H1 (cell line): ENCODE results near the gene UNC13D. TPM values are rescaled to one million over a fixed set of nuclear protein-coding genes. Genes with fewer than 3 reads are reported as not detected.

Experiments used
- CTCF ChIA-PET: fragments of 300-600 bp; sonication (Branson Sonifier 250); formaldehyde crosslinking; loops from one replicate; lab custom pipeline; 2021; ENCODE audit not compliant: partially characterized antibody; lab: Charles Lee
- POLR2A ChIA-PET: fragments of 300-600 bp; sonication (Branson Sonifier 250); formaldehyde crosslinking; loops from one replicate; lab custom pipeline; 2021; ENCODE audit warnings: inconsistent platforms; ENCODE audit not compliant: partially characterized antibody; lab: Charles Lee
- DNase-seq, 2 experiments: peaks; one replicate each; pipeline versions ENCODE4 v3.0.0 to v3.0.0-alpha.2; 2010 to 2022; ENCODE audit warnings: low spot score in 2 of 2, low read depth in 1 of 2, mixed read lengths in 1 of 2
- FAIRE-seq: peaks from 2 replicates; lab custom pipeline; 2011; peaks lifted over from hg19 to GRCh38; lab: Jason Lieb, UNC
- H2AFZ ChIP-seq: 2 replicates; pipeline ENCODE4 v1.8.1; 2012; ENCODE audit warnings: low read length, inconsistent platforms
- H2AK5ac ChIP-seq: 2 replicates; pipeline ENCODE4 v1.6.1; 2013; ENCODE audit warnings: low read depth, low read length
- H2BK120ac ChIP-seq: replicated peaks from 2 replicates; pipeline ENCODE3; 2013; ENCODE audit warnings: low read depth, low read length, inconsistent platforms
- H2BK12ac ChIP-seq: 2 replicates; pipeline ENCODE4 v1.6.1; 2013; ENCODE audit warnings: low read depth, low read length
- H2BK15ac ChIP-seq: 2 replicates; pipeline ENCODE4 v1.6.1; 2013; ENCODE audit warnings: low read length
- H2BK20ac ChIP-seq: 2 replicates; pipeline ENCODE4 v1.6.1; 2013; ENCODE audit warnings: low read length
- H2BK5ac ChIP-seq: 2 replicates; pipeline ENCODE4 v1.6.1; 2013; ENCODE audit warnings: low read depth, low read length
- H3K14ac ChIP-seq: 2 replicates; pipeline ENCODE4 v1.6.1; 2013; ENCODE audit warnings: inconsistent platforms; ENCODE audit not compliant: insufficient read length
- H3K18ac ChIP-seq: 2 replicates; pipeline ENCODE4 v1.6.1; 2013; ENCODE audit warnings: low read length; ENCODE audit errors: extremely low read depth
- H3K23ac ChIP-seq: 2 replicates; pipeline ENCODE4 v1.6.1; 2013; ENCODE audit warnings: inconsistent platforms; ENCODE audit not compliant: insufficient read length
- H3K23me2 ChIP-seq: 2 replicates; pipeline ENCODE4 v1.6.1; 2013; ENCODE audit warnings: low read depth, low read length
- H3K27ac ChIP-seq: 2 replicates; pipeline ENCODE4 v1.6.1; 2011; ENCODE audit warnings: low read depth, low read length, inconsistent platforms
- H3K27me3 ChIP-seq, 4 experiments: replicated peaks in 1 of 4; 1 replicate in 1 of 4; 2 replicates in 3 of 4; pipeline versions ENCODE4 v1.6.1 to v1.8.1; 2011 to 2013; ENCODE audit warnings: low read length in 3 of 4, mild to moderate bottlenecking in 3 of 4, inconsistent platforms in 2 of 4, mixed read lengths in 2 of 4, moderate library complexity in 1 of 4; ENCODE audit not compliant: control insufficient read depth in 3 of 4, insufficient read depth in 3 of 4; ENCODE audit errors: extremely low read depth in 1 of 4
- H3K36me3 ChIP-seq, 4 experiments: 2 replicates each; pipeline versions ENCODE4 v1.6.1 to v1.8.1; 2011 to 2013; ENCODE audit warnings: mild to moderate bottlenecking in 4 of 4, low read length in 3 of 4, moderate library complexity in 2 of 4, control low read depth in 1 of 4, inconsistent platforms in 1 of 4; ENCODE audit not compliant: insufficient read depth in 4 of 4, control insufficient read depth in 2 of 4
- H3K4ac ChIP-seq: replicated peaks from 2 replicates; pipeline ENCODE3; 2013; ENCODE audit warnings: low read length, low read depth, mixed read lengths, inconsistent platforms; ENCODE audit not compliant: insufficient read length
- H3K4me1 ChIP-seq, 4 experiments: replicated peaks in 1 of 4; 1 replicate in 1 of 4; 2 replicates in 3 of 4; pipeline versions ENCODE4 v1.6.1 to v1.8.1; 2011 to 2013; ENCODE audit warnings: low read length in 3 of 4, inconsistent platforms in 2 of 4, mixed read lengths in 1 of 4; ENCODE audit not compliant: insufficient read depth in 4 of 4, control insufficient read depth in 3 of 4
- H3K4me2 ChIP-seq, 2 experiments: 2 replicates each; pipeline versions ENCODE4 v1.6.1 to v1.8.1; 2011 to 2013; ENCODE audit warnings: low read depth in 2 of 2, low read length in 2 of 2, control low read depth in 1 of 2, inconsistent platforms in 1 of 2, mild to moderate bottlenecking in 1 of 2; ENCODE audit not compliant: insufficient read depth in 1 of 2
- H3K4me3 ChIP-seq, 4 experiments: fragments of 200-600, 300-600 bp in 1 of 4; sonication (generic), shearing (Covaris generic), sonication (Bioruptor Twin) in 1 of 4; 2 replicates each; pipeline versions ENCODE4 v1.5.1 to v1.8.1; 2011 to 2016; ENCODE audit warnings: low read length in 4 of 4, low read depth in 3 of 4, control low read depth in 2 of 4, inconsistent platforms in 2 of 4, mild to moderate bottlenecking in 2 of 4, mixed read lengths in 1 of 4, moderate library complexity in 1 of 4; ENCODE audit not compliant: insufficient read depth in 2 of 4; ENCODE audit errors: extremely low read depth in 1 of 4
- H3K56ac ChIP-seq: replicated peaks from 2 replicates; pipeline ENCODE3; 2013; ENCODE audit warnings: low read depth, mild to moderate bottlenecking, mixed read lengths, low read length, inconsistent platforms; ENCODE audit not compliant: insufficient read length
- H3K79me1 ChIP-seq: 2 replicates; pipeline ENCODE4 v1.6.1; 2013; ENCODE audit warnings: low read depth, low read length, control low read depth
- H3K79me2 ChIP-seq, 2 experiments: 2 replicates each; pipeline versions ENCODE4 v1.6.1 to v1.8.1; 2012 to 2013; ENCODE audit warnings: low read length in 2 of 2, mild to moderate bottlenecking in 2 of 2, inconsistent platforms in 1 of 2; ENCODE audit not compliant: insufficient read depth in 2 of 2, control insufficient read depth in 1 of 2
- H3K9ac ChIP-seq, 4 experiments: replicated peaks in 1 of 4; 1 replicate in 1 of 4; 2 replicates in 3 of 4; pipeline versions ENCODE4 v1.6.1 to v1.8.1; 2011 to 2013; ENCODE audit warnings: low read depth in 3 of 4, low read length in 3 of 4, control low read depth in 2 of 4, mild to moderate bottlenecking in 2 of 4, moderate library complexity in 2 of 4, inconsistent platforms in 1 of 4; ENCODE audit errors: extremely low read depth in 1 of 4
- H3K9me3 ChIP-seq, 2 experiments: 2 replicates each; pipeline versions ENCODE4 v1.6.1 to v1.8.1; 2012 to 2013; ENCODE audit warnings: mild to moderate bottlenecking in 2 of 2, moderate library complexity in 2 of 2, control low read depth in 1 of 2, inconsistent platforms in 1 of 2, low read depth in 1 of 2, low read length in 1 of 2, mixed read lengths in 1 of 2; ENCODE audit not compliant: insufficient read depth in 2 of 2
- H4K20me1 ChIP-seq, 2 experiments: replicated peaks in 1 of 2; 2 replicates each; pipeline versions ENCODE3 to v1.8.1; 2011 to 2013; ENCODE audit warnings: inconsistent platforms in 2 of 2, low read length in 2 of 2, mild to moderate bottlenecking in 1 of 2; ENCODE audit not compliant: insufficient read depth in 2 of 2, control insufficient read depth in 1 of 2
- H4K5ac ChIP-seq: 2 replicates; pipeline ENCODE4 v1.6.1; 2013; ENCODE audit warnings: low read length, low read depth, mixed read lengths, inconsistent platforms; ENCODE audit not compliant: insufficient read length
- H4K8ac ChIP-seq: 2 replicates; pipeline ENCODE4 v1.8.0; 2013; ENCODE audit warnings: mild to moderate bottlenecking, moderate library complexity, low read length, inconsistent platforms; ENCODE audit not compliant: insufficient read depth; ENCODE audit errors: extremely low read depth
- H4K91ac ChIP-seq: replicated peaks from 2 replicates; pipeline ENCODE3; 2013; ENCODE audit warnings: low read length, mixed read lengths, inconsistent platforms; ENCODE audit not compliant: insufficient read length
- CBX5 ChIP-seq: fragments of 300-800, 300-1000 bp; sonication (generic); IDR thresholded peaks from 2 replicates; pipeline ENCODE4 v1.7.1; 2016; ENCODE audit warnings: antibody characterized with exemption, low read length, low read depth
- CHD2 ChIP-seq: IDR thresholded peaks from 2 replicates; pipeline ENCODE4 v1.6.1; 2012; ENCODE audit warnings: low read length, improper control_type of control experiment
- CTBP2 ChIP-seq: IDR thresholded peaks from 2 replicates; pipeline ENCODE4 v1.7.0; 2011; ENCODE audit warnings: borderline replicate concordance, mild to moderate bottlenecking, moderate library complexity, mixed read lengths, low read length; ENCODE audit not compliant: insufficient read depth, insufficient read length
- HDAC6 ChIP-seq: IDR thresholded peaks from one replicate; pipeline ENCODE4 v1.7.1; 2012; ENCODE audit warnings: low read depth, mild to moderate bottlenecking, inconsistent platforms, low read length, moderate library complexity
- POLR2A ChIP-seq, 2 experiments: IDR thresholded peaks; 1 replicate in 1 of 2; 2 replicates in 1 of 2; pipeline ENCODE4 v1.6.1; 2011; ENCODE audit warnings: low read depth in 2 of 2, low read length in 2 of 2, mild to moderate bottlenecking in 2 of 2; ENCODE audit errors: control extremely low read depth in 1 of 2
- RBBP5 ChIP-seq: IDR thresholded peaks from 2 replicates; pipeline ENCODE4 v1.7.1; 2012; ENCODE audit warnings: low read depth, mild to moderate bottlenecking, inconsistent platforms, low read length, moderate library complexity, borderline replicate concordance
- SP2 ChIP-seq: IDR thresholded peaks from 2 replicates; pipeline ENCODE4 v1.6.1; 2012; ENCODE audit warnings: mild to moderate bottlenecking, low read length, inconsistent platforms
- SP4 ChIP-seq: IDR thresholded peaks from 2 replicates; pipeline ENCODE4 v1.6.1; 2012; ENCODE audit warnings: low read length, inconsistent platforms
- SUZ12 ChIP-seq: fragments of 200-600 bp; sonication (generic); IDR thresholded peaks from 2 replicates; pipeline ENCODE4 v1.6.1; 2012; ENCODE audit warnings: mild to moderate bottlenecking, inconsistent platforms, low read length, moderate library complexity, mixed read lengths
- TBP ChIP-seq: IDR thresholded peaks from 2 replicates; pipeline ENCODE4 v1.6.1; 2011; ENCODE audit warnings: low read depth, low read length, improper control_type of control experiment
- WGBS, 2 experiments: shearing (Covaris generic) in 1 of 2; methylation state at CpG; one replicate each; pipeline versions ENCODE4 v1.1.6 to v1.1.7; 2013 to 2015; ENCODE audit warnings: low lambda C conversion rate in 2 of 2, mixed read lengths in 2 of 2, inconsistent platforms in 1 of 2, low coverage in 1 of 2, missing lambda C conversion rate in 1 of 2; ENCODE audit not compliant: insufficient replicate concordance in 2 of 2, insufficient coverage in 1 of 2, insufficient read length in 1 of 2; ENCODE audit errors: extremely low coverage in 1 of 2, missing lambda C conversion rate in 1 of 2; 5-methylcytosine and 5-hydroxymethylcytosine counted together
- polyA plus RNA-seq, 7 experiments: library from polyadenylated mRNA; depleted of rRNA in 3 of 7; stranded (reverse) in 5 of 7; unstranded in 2 of 7; fragments of >200 nt in 5 of 7; fragments of 200-250 nt in 2 of 7; gene quantifications; 1 replicate in 5 of 7; 2 replicates in 1 of 7; 4 replicates in 1 of 7; pipeline versions ENCODE4 v1.2.1 to v1.2.3, GENCODE V29; 2011 to 2013; ENCODE audit warnings: missing spikeins in 2 of 7, mixed read lengths in 2 of 7
- total RNA-seq: library from RNA; stranded (reverse); fragmentation: NEBNext Ultra II Directional; extraction: Animal tissue kit (Norgen Biotek cat#: 25700); gene quantifications from 2 replicates; pipeline ENCODE4 v1.2.1, GENCODE V29; 2021
- TF ChIP-seq, protein P1 (sequence below): IDR thresholded peaks from 2 replicates; pipeline ENCODE4 v1.6.1; 2011; ENCODE audit warnings: low read length, improper control_type of control experiment

UNC13D gene
- total and polyA plus RNA-seq, 2 of the 8 experiments (the other 6 are each of a cell fraction or from before 2014, with no cell fraction given), result 3.6 to 8.4 TPM

DNA sequence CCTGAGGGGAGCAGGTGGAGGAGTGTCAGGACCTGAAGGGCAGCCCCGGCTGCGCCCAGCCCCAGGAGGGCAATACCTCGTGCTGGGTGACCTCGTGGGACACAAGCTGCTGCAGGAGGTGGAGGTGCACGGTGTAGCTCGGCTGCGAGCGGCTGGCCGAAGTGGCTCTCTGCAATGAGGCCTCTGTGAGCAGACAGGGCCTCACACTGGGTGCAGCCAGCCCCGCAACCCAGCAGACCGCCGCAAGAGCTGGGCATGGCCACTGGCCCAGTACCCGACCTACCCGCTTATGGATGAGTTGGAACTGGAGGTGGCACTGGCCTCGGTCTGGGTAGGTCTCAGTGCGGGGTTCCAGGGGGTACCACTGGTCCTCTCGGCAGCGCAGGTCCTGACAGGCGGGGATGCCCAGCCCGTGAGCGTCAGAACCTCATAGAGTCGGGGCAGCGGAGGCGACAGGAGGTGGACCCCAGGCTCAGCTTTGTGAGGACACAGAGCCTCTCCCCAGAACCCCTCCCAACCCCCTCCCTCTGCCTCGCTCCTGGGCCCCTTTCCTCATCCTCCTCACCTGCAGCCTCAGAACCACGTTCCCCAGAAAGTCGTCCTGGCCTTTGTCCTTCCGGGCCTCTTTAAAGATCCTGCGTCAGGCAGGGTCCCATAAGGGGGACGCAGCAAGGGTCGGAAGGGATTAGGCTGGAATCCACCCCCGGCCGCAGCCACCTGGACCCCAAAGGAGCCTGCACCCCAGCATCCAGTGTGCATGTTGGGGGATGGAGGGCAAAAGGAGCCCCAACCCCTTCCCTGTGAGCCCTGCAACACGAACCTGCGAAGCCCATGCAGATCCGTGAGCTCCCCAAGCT is 4.0 kb downstream of the UNC13D start:
- Histone ChIP-seq H3K79me2 (no peaks in the 10 kb centered on the region), H3K23me2 (no peaks in the 10 kb centered on the region), H4K91ac (no peak overlapping the region), H2AK5ac (no peak overlapping the region), H3K9me3 (no peaks in the 10 kb centered on the region), H3K27me3 (no peaks in the 10 kb centered on the region), H2AFZ (no peak overlapping the region), H3K23ac (no peak overlapping the region), H3K9ac (no peak overlapping the region), H4K8ac (peak overlapping the region; percentile 85), H3K14ac (no peak overlapping the region), H2BK12ac (no peak overlapping the region), H2BK15ac (no peak overlapping the region), H3K27ac (no peak overlapping the region; the same call in 1 of the 2 replicates)
- FAIRE-seq (no peak), DNase-seq (no peak)
- POLR2A ChIA-PET, result interaction anchor here (0.6 to 2.0 kb wide), 4 partner anchors 9 to 163 kb away, joined by 3 to 9 read pairs (median 5); partner anchors contain the start of gene WBP2
- TF ChIP-seq CBX5, result no peak
- TF ChIP-seq SP4, result no peak
- TF ChIP-seq RBBP5, result no peak
- no peak for TF ChIP-seq SP2
- TF ChIP-seq TBP, result no peak
- no peak for TF ChIP-seq CHD2
- no peak for TF ChIP-seq CTBP2
- no peak for TF ChIP-seq POLR2A (IDR thresholded peaks at IDR 0.05; ENCODE audit: control extremely low read depth in 1 of 2, low read depth in 2 of 2, low read length in 2 of 2)
- TF ChIP-seq HDAC6, result no peak
- no peak for TF ChIP-seq SUZ12
- TF ChIP-seq, protein P1, sequence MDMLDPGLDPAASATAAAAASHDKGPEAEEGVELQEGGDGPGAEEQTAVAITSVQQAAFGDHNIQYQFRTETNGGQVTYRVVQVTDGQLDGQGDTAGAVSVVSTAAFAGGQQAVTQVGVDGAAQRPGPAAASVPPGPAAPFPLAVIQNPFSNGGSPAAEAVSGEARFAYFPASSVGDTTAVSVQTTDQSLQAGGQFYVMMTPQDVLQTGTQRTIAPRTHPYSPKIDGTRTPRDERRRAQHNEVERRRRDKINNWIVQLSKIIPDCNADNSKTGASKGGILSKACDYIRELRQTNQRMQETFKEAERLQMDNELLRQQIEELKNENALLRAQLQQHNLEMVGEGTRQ, result no peak
- TF ChIP-seq, all 59 proteins: peak for 0
- Histone ChIP-seq H4K5ac (no peak overlapping the region), H3K36me3 (no peaks in the 10 kb centered on the region), H2BK120ac (no peak overlapping the region), H3K4me1 (peaks cover 0 to 10% (median 7%) of the 10 kb centered on the region in 4 experiments; a peak in 4 of 7 replicates), H4K20me1 (no peaks in the 10 kb centered on the region), H3K79me1 (no peaks in the 10 kb centered on the region), H3K4me2 (no peak overlapping the region), H2BK20ac (no peak overlapping the region), H2BK5ac (no peak overlapping the region), H3K56ac (no peak overlapping the region), H3K4ac (no peak overlapping the region), H3K18ac (no peak overlapping the region), H3K4me3 (no peak overlapping the region)
- 92% methylated on average over 35 of the region's 36 CpGs; no CpG with 5 or more reads in 1 of the 2 experiments for WGBS, 2 experiments
- CTCF ChIA-PET, result interaction anchor here (0.7 to 27.2 kb wide), 5 partner anchors 9 to 1055 kb away, joined by 3 to 563 read pairs (median 3); partner anchors contain the start of genes UNC13D and WBP2
